Measurements from ENCODE around the gene KRT2. TPM values are rescaled to one million over a fixed set of nuclear protein-coding genes. Genes with fewer than 3 reads are reported as not detected.

KRT2 gene
- total RNA-seq, result not detected in 2 replicates

DNA sequence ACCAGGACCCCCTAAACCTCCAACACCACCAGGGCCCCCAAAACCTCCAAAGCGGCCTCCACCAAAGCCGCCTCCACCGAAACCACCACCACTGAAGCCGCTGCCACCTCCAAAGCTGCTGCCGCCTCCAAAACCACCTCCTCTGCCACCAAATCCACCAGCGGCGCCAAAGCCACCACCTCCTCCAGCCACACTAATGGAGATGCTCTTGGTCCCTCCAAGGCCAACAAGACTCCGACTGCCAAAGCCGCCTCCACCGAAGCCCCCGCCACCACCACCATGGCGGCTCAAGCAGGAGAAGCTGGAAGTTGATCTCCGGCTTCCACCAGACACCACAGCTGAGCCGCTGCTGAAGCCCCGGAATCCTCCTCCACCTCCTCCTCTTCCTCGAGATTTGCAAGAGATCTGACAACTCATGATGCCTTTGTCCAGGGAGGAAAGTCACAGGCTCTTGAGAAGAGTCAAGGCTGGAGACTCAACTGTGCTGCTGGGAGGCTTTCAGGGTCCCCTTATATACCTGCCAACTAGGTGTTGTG, at the start of gene KRT2:
Gene KRT2 (minus strand): TSS at position 486 of the 536 bp plus-strand sequence. CDS start 69 bp downstream, at position 417.

DNA sequence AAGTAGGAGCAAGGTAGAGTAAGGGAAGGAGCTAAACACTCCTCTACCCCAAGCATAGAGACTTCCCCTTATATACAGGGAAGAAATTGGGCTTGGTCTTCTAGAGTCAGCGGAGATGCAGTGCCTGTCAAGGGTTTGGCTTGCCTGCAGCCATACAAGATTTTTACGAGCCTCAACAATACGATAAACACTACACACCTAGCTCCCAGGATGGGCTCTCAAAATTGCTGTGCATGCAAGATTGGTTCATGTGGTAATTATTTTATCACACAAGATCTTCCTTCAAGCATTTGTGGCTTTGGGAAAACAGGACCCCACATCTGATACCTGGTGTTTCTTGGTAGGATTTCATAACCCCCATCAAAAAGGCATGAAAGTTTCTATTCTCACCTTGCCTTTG, 28.4 kb upstream of the KRT2 start, which contains the start of gene KRT1:
Gene KRT1 (minus strand): TSS at position 45 of the 400 bp plus-strand sequence. CDS start 59 bp downstream, outside the sequence.

DNA sequence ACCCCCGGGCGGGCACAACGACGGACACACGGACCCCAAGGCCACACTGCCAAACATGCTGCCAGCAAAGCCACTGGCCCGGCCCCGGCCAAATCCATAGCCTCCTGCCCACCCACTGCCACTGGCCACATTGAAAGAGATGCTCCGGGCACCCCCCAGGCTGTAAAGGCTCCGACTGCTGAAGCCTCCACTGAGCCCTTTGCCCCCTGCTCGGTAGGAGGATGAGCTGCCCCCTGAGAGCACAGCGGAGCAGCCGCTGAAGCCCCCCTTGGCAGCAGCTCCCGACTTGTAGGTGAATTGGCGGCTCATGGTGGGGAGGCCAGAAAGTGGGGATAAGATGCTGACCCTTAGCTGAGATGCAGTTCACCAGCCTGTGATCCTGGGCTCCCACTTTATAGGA, 33.8 kb downstream of the KRT2 start, which contains the start of gene KRT73:
Gene KRT73 (minus strand): TSS at position 344 of the 400 bp plus-strand sequence. CDS start 35 bp downstream, at position 309.

DNA sequence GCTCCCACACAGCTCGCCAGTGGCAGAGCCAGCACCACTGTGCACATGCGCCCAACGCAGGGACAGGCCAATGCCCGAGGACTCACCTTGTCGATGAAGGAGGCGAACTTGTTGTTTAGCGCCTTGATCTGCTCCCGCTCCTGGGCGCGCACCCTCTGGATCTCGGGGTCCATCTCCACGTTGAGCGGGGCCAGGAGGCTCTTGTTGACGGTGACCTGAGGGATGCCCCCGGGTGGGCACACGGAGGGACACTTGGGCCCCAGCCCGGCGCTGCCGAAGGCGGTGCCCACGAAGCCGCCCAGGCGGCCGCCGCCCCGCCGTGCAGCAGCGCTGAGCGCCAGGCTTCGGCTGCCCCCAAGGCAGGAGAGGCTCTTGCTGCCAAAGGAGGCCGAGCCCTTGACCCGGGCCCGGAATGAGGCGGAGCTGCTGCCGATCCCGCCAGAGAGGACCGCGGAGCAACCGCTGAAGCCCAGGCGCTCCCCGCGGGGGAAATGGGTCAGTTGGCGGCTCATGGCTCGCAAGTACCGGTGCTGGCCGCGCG, 51.0 kb downstream of the KRT2 start, which contains the start of gene KRT72:
Gene KRT72 (minus strand): TSS at position 523 of the 541 bp plus-strand sequence. CDS start 11 bp downstream, at position 512.

Other genes starting within 250 kb of the KRT2 start
- not detected in 2 replicates for gene KRT82, start 245.9 kb downstream of the KRT2 start, total RNA-seq
- gene KRT75, start 217.8 kb downstream of the KRT2 start, total RNA-seq, result not detected in 2 replicates
- not detected in 2 replicates for gene KRT6B, start 200.1 kb downstream of the KRT2 start, total RNA-seq
- not detected in 2 replicates for gene KRT6C, start 178.4 kb downstream of the KRT2 start, total RNA-seq
- not detected in 2 replicates for gene KRT6A, start 159.0 kb downstream of the KRT2 start, total RNA-seq
- gene KRT5, start 131.8 kb downstream of the KRT2 start, total RNA-seq, result not detected in 2 replicates
- not detected in 2 replicates for gene KRT71, start 99.1 kb downstream of the KRT2 start, total RNA-seq
- gene KRT74, start 78.4 kb downstream of the KRT2 start, total RNA-seq, result not detected in 2 replicates
- gene KRT72, start 50.7 kb downstream of the KRT2 start, total RNA-seq, result not detected in 2 replicates
- not detected in 2 replicates for gene KRT73, start 33.7 kb downstream of the KRT2 start, total RNA-seq
- not detected in 2 replicates for gene KRT1, start 28.2 kb upstream of the KRT2 start, total RNA-seq
- gene KRT77, start 51.3 kb upstream of the KRT2 start, total RNA-seq, result not detected in 2 replicates
- gene KRT76, start 125.1 kb upstream of the KRT2 start, total RNA-seq, result not detected in 2 replicates
- gene KRT3, start 143.9 kb upstream of the KRT2 start, total RNA-seq, result not detected in 2 replicates
- not detected in 2 replicates for gene KRT4, start 161.9 kb upstream of the KRT2 start, total RNA-seq
- gene KRT79, start 182.1 kb upstream of the KRT2 start, total RNA-seq, result 0.16 TPM in 1 of 2 replicates, not detected in the other
- gene KRT78, start 196.8 kb upstream of the KRT2 start, total RNA-seq, result not detected in 2 replicates

Data from mesangial cell (primary cell).